HG03196 (cell line): ENCODE results near the gene TMEM150B.

ENCODE experiments used
- ATAC-seq: cut with Tn5 transposase; IDR thresholded peaks from one replicate; pipeline ENCODE4 v1.9.1; 2021; ENCODE audit not compliant: unreplicated experiment

The TMEM150B gene

GRCh38 chr19:55308281-55308680 is 16.9 kb downstream of the TMEM150B start:
- ATAC-seq, result no peak

GRCh38 chr19:55306712-55307111 is 18.4 kb downstream of the TMEM150B start:
- ATAC-seq, result no peak

- no peak for ATAC-seq
Measured at GRCh38 chr19:55305983-55306562, 19.1 kb downstream of the TMEM150B start.

GRCh38 chr19:55305491-55305890 is 19.6 kb downstream of the TMEM150B start:
- ATAC-seq, result no peak

GRCh38 chr19:55304980-55305379 is 20.2 kb downstream of the TMEM150B start:
- no peak for ATAC-seq

- ATAC-seq, result no peak
Measured at GRCh38 chr19:55304279-55304978, 20.7 kb downstream of the TMEM150B start.

GRCh38 chr19:55303477-55303876 is 21.7 kb downstream of the TMEM150B start:
- no peak for ATAC-seq

- ATAC-seq, result no peak
Measured at GRCh38 chr19:55302318-55302703, 22.8 kb downstream of the TMEM150B start.

- ATAC-seq, result peak; percentile 45
Measured at GRCh38 chr19:55301459-55302317, 23.5 kb downstream of the TMEM150B start.

GRCh38 chr19:55300886-55301458 is 24.2 kb downstream of the TMEM150B start:
- ATAC-seq, result no peak

GRCh38 chr19:55299991-55300390 is 25.1 kb downstream of the TMEM150B start:
- no peak for ATAC-seq

- no peak for ATAC-seq
Measured at GRCh38 chr19:55297267-55297666, 27.9 kb downstream of the TMEM150B start.

- ATAC-seq, result no peak
Measured at GRCh38 chr19:55289117-55289796, 35.9 kb downstream of the TMEM150B start.

- no peak for ATAC-seq
Measured at GRCh38 chr19:55287361-55288079, 37.6 kb downstream of the TMEM150B start.

- no peak for ATAC-seq
Measured at GRCh38 chr19:55285229-55285890, 39.8 kb downstream of the TMEM150B start.

- ATAC-seq, result no peak
Measured at GRCh38 chr19:55284405-55285058, 40.6 kb downstream of the TMEM150B start.

- ATAC-seq, result no peak
Measured at GRCh38 chr19:55283548-55284377, 41.4 kb downstream of the TMEM150B start, which contains the start of gene BRSK1. BRSK1 (plus strand) TSS chr19:55283997; CDS start chr19:55284443, 446 bp downstream.
